HG03175 (cell line): Measurements from ENCODE around the gene IPO11.
"Not testable (repeated sequence)": the region's sequence is repeated elsewhere in the genome, so short reads cannot be mapped to it uniquely, and the experiment has no call there.

Source experiments
- ATAC-seq: cut with Tn5 transposase; IDR thresholded peaks from one replicate; pipeline ENCODE4 v1.9.1; 2021; ENCODE audit warnings: mild to moderate bottlenecking, moderate library complexity; ENCODE audit not compliant: unreplicated experiment

Gene IPO11

DNA sequence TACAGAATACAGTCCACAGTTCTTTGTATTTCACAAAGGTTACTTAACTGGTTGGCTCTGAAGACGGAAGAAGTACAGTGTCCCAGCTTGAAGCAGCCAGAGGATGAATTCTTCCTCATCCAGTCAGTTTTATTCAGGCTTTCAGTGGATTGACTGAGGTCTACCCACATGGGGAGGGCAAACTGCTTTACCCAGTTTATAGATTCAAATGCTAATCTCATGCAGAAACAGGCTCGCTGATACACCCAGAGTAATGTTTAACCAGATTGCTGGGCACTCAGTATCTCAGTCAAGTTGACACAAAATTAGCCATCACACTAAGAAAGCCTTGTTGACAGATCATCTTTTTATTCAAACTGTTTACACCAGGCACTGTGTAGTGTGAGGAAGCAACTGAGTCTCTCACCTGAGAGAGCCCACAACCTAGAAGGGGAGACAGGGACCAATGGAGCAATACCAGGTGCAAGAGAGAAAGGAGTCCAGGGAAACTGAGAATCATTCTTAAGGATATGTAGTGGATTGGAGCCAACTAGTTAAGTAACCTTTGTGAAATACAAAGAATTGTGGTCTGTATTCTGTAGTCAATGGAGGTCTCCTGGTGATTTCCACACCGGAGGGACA, 181.9 kb downstream of the IPO11 start:
- no peak for ATAC-seq

GRCh38 chr5:62596096-62596495, 183.5 kb downstream of the IPO11 start:
- ATAC-seq = no peak

- ATAC-seq = no peak
Observed at GRCh38 chr5:62596691-62597090, 184.1 kb downstream of the IPO11 start.

- ATAC-seq = no peak
Observed at GRCh38 chr5:62597314-62597713, 184.8 kb downstream of the IPO11 start.

GRCh38 chr5:62600560-62601252, 188.1 kb downstream of the IPO11 start:
- ATAC-seq = no peak

DNA sequence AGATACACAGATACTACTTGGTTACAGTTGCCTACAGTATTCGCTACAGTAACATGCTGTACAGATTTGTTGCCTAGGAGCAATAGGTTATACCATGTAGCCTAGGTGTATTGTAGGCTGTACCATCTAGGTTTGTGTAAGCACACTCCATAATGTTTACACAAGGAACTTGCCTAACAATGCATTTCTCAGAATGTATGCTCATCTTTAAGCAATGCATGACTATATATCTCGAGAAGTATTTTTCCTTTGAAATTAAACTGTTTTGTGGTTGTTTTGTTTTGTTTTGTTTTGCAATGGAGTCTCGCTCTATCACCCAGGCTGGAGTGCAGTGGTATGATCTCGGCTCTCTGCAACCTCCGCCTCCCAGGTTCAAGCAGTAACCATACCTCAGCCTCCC, 191.4 kb downstream of the IPO11 start:
- ATAC-seq = no peak

GRCh38 chr5:62605638-62606037, 193.1 kb downstream of the IPO11 start:
- no peak for ATAC-seq

DNA sequence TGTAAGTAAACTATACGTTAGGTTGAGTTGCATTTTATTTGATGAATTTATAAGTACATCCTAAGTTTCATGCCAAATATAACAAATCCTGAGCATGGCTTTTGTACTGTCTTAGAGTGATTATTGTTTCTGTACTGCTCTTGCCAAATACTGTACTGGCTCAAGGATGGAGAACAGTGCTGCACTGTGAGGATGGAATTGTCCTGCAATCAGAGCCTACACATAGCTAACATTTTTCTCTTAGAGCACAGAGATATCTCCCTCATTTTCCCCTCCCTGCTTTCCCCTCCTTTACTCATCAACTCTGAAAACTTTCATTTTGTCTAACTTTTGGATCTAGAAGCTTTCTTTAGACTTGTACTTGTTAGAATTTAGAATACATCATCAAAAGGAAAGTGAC, 194.3 kb downstream of the IPO11 start:
- no peak for ATAC-seq

GRCh38 chr5:62607615-62608014, 195.1 kb downstream of the IPO11 start:
- no peak for ATAC-seq

DNA sequence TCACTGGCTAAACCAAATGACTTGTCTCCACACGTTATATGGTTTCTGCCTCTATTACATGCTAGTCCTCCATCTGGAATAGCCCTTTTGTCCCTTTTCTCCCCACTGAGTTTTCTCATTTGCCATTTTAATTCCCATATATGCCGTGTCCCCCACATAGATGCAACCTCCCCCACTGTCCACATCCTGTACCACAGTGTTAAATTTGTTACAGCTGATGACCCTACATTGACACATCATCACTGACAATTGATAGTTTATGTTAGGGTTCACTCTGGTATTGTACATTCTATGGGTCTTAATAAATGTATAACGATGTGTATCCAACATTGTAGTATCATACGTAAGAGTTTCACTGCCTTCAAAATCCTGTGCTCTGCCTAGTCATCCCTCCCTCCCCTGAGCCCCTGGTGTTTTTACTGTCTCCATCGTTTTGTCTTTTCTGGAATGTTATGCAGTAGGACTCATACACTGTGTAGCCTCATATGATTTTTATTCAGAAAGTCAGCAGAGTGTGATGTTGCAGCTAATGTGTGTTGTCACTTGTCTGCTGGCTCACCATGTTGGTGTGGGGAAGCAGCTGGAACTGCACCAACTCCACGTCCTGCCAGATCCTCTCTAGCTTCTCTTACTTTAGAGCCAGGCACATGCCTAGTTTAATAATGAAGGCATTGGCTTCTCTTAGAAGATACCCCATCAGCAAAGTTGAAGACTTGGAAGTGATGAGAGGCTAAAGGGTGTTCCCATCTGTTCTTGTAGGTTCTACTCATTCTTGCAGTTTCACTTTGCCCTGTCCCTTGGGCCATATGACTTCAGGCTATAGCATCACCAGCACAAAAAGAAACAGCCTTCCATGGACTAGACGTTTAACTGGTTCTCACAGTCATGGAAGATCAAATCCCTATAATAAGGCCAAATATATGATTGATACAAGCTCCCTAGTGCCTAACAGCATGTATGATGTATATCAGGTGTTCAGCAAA, 196.3 kb downstream of the IPO11 start:
- ATAC-seq = no peak

GRCh38 chr5:62614355-62614754, 201.8 kb downstream of the IPO11 start:
- no peak for ATAC-seq

DNA sequence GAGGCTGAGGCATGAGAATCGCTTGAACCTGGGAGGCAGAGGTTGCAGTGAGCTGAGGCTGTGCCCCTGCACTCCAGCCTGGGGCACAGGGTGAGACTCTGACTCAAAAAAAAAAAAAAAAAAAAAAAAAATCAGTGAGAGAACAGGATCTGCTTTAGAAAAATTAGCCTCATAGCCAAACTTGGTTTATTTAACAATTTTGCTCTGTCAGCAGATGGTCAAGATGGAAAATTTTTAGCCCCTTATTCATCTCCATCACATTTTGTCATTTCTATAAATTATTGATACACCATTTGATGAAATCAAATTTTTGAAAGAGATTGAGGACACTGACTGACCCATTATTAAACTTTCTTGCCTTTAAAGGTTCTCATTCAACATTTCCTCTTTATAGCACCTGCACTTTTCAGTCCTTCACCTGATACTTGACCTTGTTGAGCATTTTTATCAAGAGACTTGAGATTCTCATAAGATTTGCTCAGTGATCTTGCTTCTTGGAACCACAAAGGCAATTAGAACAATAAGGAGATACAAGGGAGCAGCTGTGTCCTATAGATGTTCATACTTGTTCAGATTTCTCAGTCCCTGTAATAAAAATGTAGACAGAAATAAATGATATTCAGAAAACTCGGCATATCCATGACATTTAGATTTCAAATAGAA, 204.2 kb downstream of the IPO11 start:
- no peak for ATAC-seq

GRCh38 chr5:62617943-62618342, 205.4 kb downstream of the IPO11 start:
- no peak for ATAC-seq

GRCh38 chr5:62620761-62621160, 208.2 kb downstream of the IPO11 start:
- no peak for ATAC-seq

DNA sequence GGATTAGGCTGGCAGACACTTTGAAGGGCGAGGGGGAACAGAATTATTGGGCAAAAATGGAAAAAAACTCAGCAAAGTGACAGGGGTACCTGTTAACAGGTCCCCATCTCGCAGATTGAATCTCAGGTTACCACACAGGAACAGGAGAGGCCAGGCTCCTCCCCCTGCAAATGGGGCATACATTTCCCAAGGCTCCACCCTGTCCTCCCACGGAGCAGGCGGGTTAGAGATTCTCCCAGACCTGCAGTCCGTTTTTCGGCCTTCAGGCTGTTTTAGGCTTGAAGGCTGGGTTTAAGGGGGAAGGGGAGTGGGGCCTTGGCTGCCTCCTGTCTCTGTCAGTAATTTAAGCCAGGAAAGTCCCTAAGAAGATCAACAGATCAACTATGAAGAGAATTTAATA, 208.7 kb downstream of the IPO11 start:
- no peak for ATAC-seq

DNA sequence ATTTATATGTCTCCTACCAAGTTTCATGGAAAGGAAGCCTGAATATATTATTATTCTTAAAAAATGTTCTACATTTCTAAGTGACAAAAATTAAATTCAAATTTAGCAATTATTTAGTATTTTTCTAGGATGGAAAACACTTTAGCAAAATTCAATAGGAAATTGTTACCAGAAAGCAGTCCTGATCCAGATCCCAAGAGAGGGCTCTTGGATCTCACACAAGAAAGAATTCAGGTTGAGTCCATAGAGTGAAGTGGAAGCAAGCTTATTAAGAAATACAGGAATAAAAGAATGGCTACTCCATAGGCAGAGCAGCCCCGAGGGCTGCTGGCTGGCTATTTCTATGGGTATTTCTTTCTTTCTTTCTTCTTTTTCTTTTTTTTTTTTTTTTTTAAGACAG, 210.7 kb downstream of the IPO11 start:
- no peak for ATAC-seq

DNA sequence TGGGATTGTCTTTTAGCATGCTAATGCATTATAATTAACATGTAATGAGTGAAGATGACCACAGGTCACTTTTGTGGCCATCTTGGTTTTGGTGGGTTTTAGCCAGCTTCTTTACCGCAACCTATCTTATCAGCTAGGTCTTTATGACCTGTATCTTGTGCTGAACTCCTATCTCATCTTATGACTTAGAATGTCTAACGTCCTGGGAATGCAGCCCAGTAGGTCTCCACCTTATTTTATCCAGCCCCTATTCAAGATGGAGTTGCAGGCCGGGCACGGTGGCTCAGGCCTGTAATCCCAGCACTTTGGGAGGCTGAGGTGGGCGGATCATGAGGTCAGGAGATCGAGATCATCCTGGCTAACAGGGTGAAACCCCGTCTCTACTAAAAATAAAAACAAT, 211.9 kb downstream of the IPO11 start:
- ATAC-seq = not testable (repeated sequence)

GRCh38 chr5:62626534-62626933, 214.0 kb downstream of the IPO11 start:
- ATAC-seq = no peak

- ATAC-seq = no peak
Observed at GRCh38 chr5:62627121-62627520, 214.6 kb downstream of the IPO11 start.

DNA sequence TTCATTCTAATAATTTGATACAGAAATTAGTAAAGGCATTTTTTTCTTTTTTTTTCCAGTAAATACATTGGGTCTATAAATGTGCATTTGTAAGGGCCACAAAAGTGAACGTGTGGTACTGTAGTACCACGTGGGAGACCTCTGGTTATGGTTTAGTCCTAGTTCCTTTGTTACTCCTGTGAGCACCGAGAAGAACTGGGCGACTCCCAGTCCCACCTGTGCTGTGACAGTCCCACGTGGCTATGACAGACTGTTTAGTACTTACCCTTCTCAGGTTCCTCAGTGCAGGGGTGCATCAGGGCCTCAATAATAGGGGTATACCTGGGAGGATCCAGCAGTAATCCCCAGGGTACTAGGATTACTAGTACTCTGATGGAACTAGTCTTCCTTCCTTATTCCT, 215.3 kb downstream of the IPO11 start:
- ATAC-seq = no peak

GRCh38 chr5:62631909-62632580, 219.5 kb downstream of the IPO11 start:
- ATAC-seq = no peak
